B cell (primary cell): Measurements from ENCODE around the gene TMEM163. TPM values are rescaled to one million over a fixed set of nuclear protein-coding genes. Genes with fewer than 3 reads are reported as not detected.

Experiments used
- ATAC-seq: fragments of 200-7000 bp; cut with Tn5 transposase; one replicate; pipeline ENCODE4 v1.10.0; 2021; ENCODE audit warnings: low read depth, mild to moderate bottlenecking, moderate number of reproducible peaks, moderate library complexity
- CTCF ChIA-PET: fragments of 350-600 bp; sonication (Branson Sonifier 250); formaldehyde crosslinking; loops from one replicate; lab custom pipeline; 2021; ENCODE audit warnings: antibody characterized with exemption, inconsistent platforms; lab: Charles Lee
- POLR2A ChIA-PET: fragments of 350-600 bp; sonication (Branson Sonifier 250); formaldehyde crosslinking; loops from one replicate; lab custom pipeline; 2021; ENCODE audit warnings: antibody characterized with exemption; lab: Charles Lee
- DNase-seq: peaks from one replicate; pipeline ENCODE4 v3.0.0; 2013
- H2AFZ ChIP-seq: 2 replicates; pipeline ENCODE4 v1.6.1; 2012; ENCODE audit warnings: mild to moderate bottlenecking, low read depth, low read length; ENCODE audit not compliant: insufficient read depth, poor library complexity, severe bottlenecking
- H3K27ac ChIP-seq, 2 donors: 1 replicate in 1 of 2; 2 replicates in 1 of 2; pipeline ENCODE4 v1.5.1; 2012 to 2013; ENCODE audit warnings: low read length in 2 of 2, mild to moderate bottlenecking in 2 of 2, moderate library complexity in 1 of 2
- H3K27me3 ChIP-seq, 4 experiments: fragments of 200-600 bp in 1 of 4; sonication (generic) in 1 of 4; replicated peaks in 1 of 4; 1 replicate in 2 of 4; 2 replicates in 2 of 4; pipeline versions ENCODE4 v1.6.1 to v1.7.0; 2013 to 2016; ENCODE audit warnings: low read length in 3 of 4, mild to moderate bottlenecking in 2 of 4, mixed read lengths in 1 of 4, moderate library complexity in 1 of 4; ENCODE audit not compliant: insufficient read depth in 4 of 4, control insufficient read depth in 3 of 4; ENCODE audit errors: control extremely low read depth in 1 of 4
- H3K36me3 ChIP-seq, 2 experiments: replicated peaks in 1 of 2; 1 replicate in 1 of 2; 2 replicates in 1 of 2; pipeline versions ENCODE4 v1.6.1 to v1.7.1; 2013; ENCODE audit warnings: low read length in 1 of 2; ENCODE audit not compliant: insufficient read depth in 2 of 2, control insufficient read depth in 1 of 2; ENCODE audit errors: control extremely low read depth in 1 of 2, extremely low read depth in 1 of 2
- H3K4me1 ChIP-seq, 2 donors: fragments of 200-600 bp in 1 of 2; sonication (generic) in 1 of 2; 1 replicate in 1 of 2; 2 replicates in 1 of 2; pipeline versions ENCODE4 v1.5.1 to v1.6.1; 2013 to 2017; ENCODE audit warnings: low read length in 2 of 2; ENCODE audit not compliant: control insufficient read depth in 2 of 2, insufficient read depth in 2 of 2
- H3K4me2 ChIP-seq: replicated peaks from 2 replicates; pipeline ENCODE3; 2012; ENCODE audit warnings: mild to moderate bottlenecking, low read depth, low read length; ENCODE audit not compliant: poor library complexity, severe bottlenecking
- H3K4me3 ChIP-seq, 5 experiments: fragments of 200-600 bp in 1 of 5; sonication (generic) in 1 of 5; 1 replicate in 3 of 5; 2 replicates in 2 of 5; pipeline versions ENCODE4 v1.5.1 to v1.7.0; 2011 to 2016; ENCODE audit warnings: low read length in 4 of 5, mild to moderate bottlenecking in 4 of 5, low read depth in 2 of 5, control low read depth in 1 of 5, moderate library complexity in 1 of 5; ENCODE audit not compliant: insufficient read depth in 1 of 5; ENCODE audit errors: control extremely low read depth in 1 of 5, extremely low read depth in 1 of 5
- H3K79me2 ChIP-seq: fragments of 200-600 bp; sonication (generic); one replicate; pipeline ENCODE4 v1.6.0; 2016; ENCODE audit warnings: low read length; ENCODE audit not compliant: control insufficient read depth, insufficient read depth
- H3K9ac ChIP-seq: fragments of 200-600 bp; sonication (generic); 2 replicates; pipeline ENCODE4 v1.6.1; 2017; ENCODE audit warnings: mild to moderate bottlenecking, low read length, moderate library complexity
- H3K9me3 ChIP-seq, 3 donors: one replicate each; pipeline versions ENCODE4 v1.6.1 to v1.7.1; 2013; ENCODE audit warnings: low read length in 2 of 3; ENCODE audit not compliant: control insufficient read depth in 2 of 3, insufficient read depth in 1 of 3; ENCODE audit errors: control extremely low read depth in 1 of 3
- H4K20me1 ChIP-seq: 2 replicates; pipeline ENCODE4 v1.6.0; 2012; ENCODE audit warnings: mild to moderate bottlenecking, low read length; ENCODE audit not compliant: insufficient read depth, control insufficient read depth, poor library complexity, severe bottlenecking
- H3K27ac Mint-ChIP-seq: one replicate; pipeline ENCODE4 v1.8.0; 2021; ENCODE audit warnings: mixed read lengths
- H3K27me3 Mint-ChIP-seq: one replicate; pipeline ENCODE4 v1.8.0; 2021; ENCODE audit warnings: mixed read lengths
- H3K4me1 Mint-ChIP-seq: one replicate; pipeline ENCODE4 v1.8.0; 2021; ENCODE audit warnings: mixed read lengths
- H3K4me3 Mint-ChIP-seq: one replicate; pipeline ENCODE4 v1.8.0; 2021; ENCODE audit warnings: mixed read lengths
- H3K9me3 Mint-ChIP-seq: one replicate; pipeline ENCODE4 v1.8.0; 2022; ENCODE audit warnings: mixed read lengths; ENCODE audit not compliant: insufficient read depth
- EZH2 ChIP-seq: IDR thresholded peaks from 2 replicates; pipeline ENCODE4 v1.6.1; 2012; ENCODE audit warnings: borderline replicate concordance, low read depth, mild to moderate bottlenecking, moderate library complexity, low read length; ENCODE audit not compliant: insufficient read depth, poor library complexity, severe bottlenecking
- WGBS: methylation state at CpG from one replicate; pipeline ENCODE4 v1.1.5; 2013; ENCODE audit warnings: missing lambda C conversion rate; ENCODE audit not compliant: insufficient coverage; 5-methylcytosine and 5-hydroxymethylcytosine counted together
- intact Hi-C: fragments of 100-400 bp; cut with micrococcal nuclease; formaldehyde crosslinking; loops from one replicate; pipeline ENCODE4 v1.10.0; 2022
- polyA plus RNA-seq: library from polyadenylated mRNA; depleted of rRNA; stranded (reverse); fragments of >200 nt; gene quantifications from 2 replicates; pipeline ENCODE4 v1.2.3, GENCODE V29; 2012
- total RNA-seq, 2 donors: library from RNA; stranded (reverse); fragments of 120-200 nt in 1 of 2; gene quantifications; 1 replicate in 1 of 2; 2 replicates in 1 of 2; pipeline versions ENCODE4 v1.2.3 to v1.2.4, GENCODE V29; 2013 to 2022
- TF ChIP-seq, protein P1 (sequence below): fragments of 200-600 bp; IDR thresholded peaks from one replicate; pipeline ENCODE4 v1.8.0; 2022; ENCODE audit warnings: antibody characterized with exemption, mild to moderate bottlenecking

Gene TMEM163
- total and polyA plus RNA-seq, 2 donors (not counting 1 experiment from before 2014, with no cell fraction given), result 2.6 to 5.6 TPM

DNA sequence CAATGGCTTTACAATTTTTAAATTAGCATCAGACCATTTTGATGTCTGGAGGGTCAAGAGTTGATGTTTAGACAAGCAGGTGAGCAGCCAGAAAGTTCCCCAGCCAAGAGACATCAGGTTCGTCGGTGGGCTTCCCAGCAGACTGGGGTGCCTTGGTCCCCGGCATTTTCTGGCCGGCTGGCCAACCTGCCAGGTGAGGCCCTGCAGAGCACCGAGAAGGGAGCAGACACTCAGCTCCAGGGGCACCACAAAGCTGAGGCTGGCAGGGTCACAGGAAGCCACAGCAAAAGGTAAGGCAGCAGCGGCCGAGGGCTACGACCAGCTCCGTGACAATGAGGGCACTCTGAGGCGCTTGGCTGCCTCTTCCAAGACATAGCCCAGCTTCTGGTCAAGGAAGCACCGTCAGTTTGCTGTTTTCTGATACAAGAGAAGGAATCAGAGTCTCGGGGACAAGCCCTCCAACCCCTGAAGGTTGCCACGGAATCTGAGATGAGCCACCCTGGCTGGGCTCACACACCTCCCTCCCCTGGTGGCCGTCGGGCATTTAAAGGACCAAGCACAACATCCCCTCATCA, 235.9 kb downstream of the TMEM163 start:
- intact Hi-C loops, result no loop called here
- no peak for ATAC-seq
- ChIA-PET CTCF (no interaction called here), POLR2A (no interaction called here)
- H3K4me3 ChIP-seq, result no peak overlapping the region
- Mint-ChIP-seq H3K9me3 (no peaks in the 10 kb centered on the region), H3K27me3 (no peaks in the 10 kb centered on the region), H3K4me3 (no peak overlapping the region), H3K27ac (no peak overlapping the region), H3K4me1 (no peaks in the 10 kb centered on the region)
- H3K4me2 ChIP-seq, result no peak overlapping the region
- H3K27me3 ChIP-seq, result no peaks in the 10 kb centered on the region
- H3K9ac ChIP-seq, result no peak overlapping the region
- WGBS, result 93% methylated on average over 14 of the region's 15 CpGs
- TF ChIP-seq, protein P1, sequence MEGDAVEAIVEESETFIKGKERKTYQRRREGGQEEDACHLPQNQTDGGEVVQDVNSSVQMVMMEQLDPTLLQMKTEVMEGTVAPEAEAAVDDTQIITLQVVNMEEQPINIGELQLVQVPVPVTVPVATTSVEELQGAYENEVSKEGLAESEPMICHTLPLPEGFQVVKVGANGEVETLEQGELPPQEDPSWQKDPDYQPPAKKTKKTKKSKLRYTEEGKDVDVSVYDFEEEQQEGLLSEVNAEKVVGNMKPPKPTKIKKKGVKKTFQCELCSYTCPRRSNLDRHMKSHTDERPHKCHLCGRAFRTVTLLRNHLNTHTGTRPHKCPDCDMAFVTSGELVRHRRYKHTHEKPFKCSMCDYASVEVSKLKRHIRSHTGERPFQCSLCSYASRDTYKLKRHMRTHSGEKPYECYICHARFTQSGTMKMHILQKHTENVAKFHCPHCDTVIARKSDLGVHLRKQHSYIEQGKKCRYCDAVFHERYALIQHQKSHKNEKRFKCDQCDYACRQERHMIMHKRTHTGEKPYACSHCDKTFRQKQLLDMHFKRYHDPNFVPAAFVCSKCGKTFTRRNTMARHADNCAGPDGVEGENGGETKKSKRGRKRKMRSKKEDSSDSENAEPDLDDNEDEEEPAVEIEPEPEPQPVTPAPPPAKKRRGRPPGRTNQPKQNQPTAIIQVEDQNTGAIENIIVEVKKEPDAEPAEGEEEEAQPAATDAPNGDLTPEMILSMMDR, result no peak
- no peak for TF ChIP-seq EZH2
- H3K36me3 ChIP-seq, result no peaks in the 10 kb centered on the region
- H2AFZ ChIP-seq, result no peak overlapping the region
- peaks cover 0 to 4% (median 0%) of the 10 kb centered on the region in 3 donors for H3K9me3 ChIP-seq
- H4K20me1 ChIP-seq, result no peaks in the 10 kb centered on the region
- H3K27ac ChIP-seq, result no peak overlapping the region
- H3K4me1 ChIP-seq, result no peaks in the 10 kb centered on the region
- DNase-seq, result no peak
- H3K79me2 ChIP-seq, result no peaks in the 10 kb centered on the region

DNA sequence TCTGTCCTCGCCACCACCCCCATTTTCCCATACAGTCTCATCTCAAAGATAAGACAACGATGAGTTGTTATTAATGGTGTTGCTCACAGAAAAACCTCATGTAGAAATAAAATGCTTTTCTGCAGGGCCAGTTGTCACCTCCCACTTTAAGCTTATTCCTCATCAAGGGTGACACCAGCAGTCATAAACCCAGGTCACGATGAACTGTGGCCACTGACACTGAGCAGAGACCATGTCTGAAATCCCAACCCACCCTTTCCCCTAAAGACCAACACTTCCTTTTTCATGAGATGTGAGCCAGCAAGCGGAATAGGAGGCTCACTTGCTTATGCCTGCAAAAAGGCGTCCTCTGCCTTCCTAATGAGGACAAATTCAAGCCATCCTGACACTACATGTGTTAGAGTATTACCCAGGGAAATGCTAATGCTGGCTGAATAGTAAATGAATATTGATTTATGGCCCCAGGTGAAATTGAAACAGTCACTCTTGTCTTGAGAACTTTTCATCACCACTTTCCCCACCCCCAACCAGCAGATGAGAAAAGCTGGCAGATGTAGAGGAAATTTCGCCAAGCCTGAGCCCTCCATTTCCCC, 236.6 kb downstream of the TMEM163 start:
- ChIA-PET CTCF (no interaction called here), POLR2A (no interaction called here)
- peaks cover 0 to 4% (median 0%) of the 10 kb centered on the region in 3 donors for H3K9me3 ChIP-seq
- H3K4me2 ChIP-seq, result no peak overlapping the region
- no peaks in the 10 kb centered on the region for H3K36me3 ChIP-seq
- WGBS, result 95% methylated on average over 3 of the region's 6 CpGs
- no peak overlapping the region for H3K27ac ChIP-seq
- no peak overlapping the region for H3K4me3 ChIP-seq
- no peaks in the 10 kb centered on the region for H3K27me3 Mint-ChIP-seq
- H3K4me1 Mint-ChIP-seq, result no peaks in the 10 kb centered on the region
- H3K9ac ChIP-seq, result no peak overlapping the region
- H3K27me3 ChIP-seq, result no peaks in the 10 kb centered on the region
- intact Hi-C loops, result no loop called here
- H3K4me3 Mint-ChIP-seq, result no peak overlapping the region
- H3K79me2 ChIP-seq, result no peaks in the 10 kb centered on the region
- H2AFZ ChIP-seq, result no peak overlapping the region
- TF ChIP-seq, protein P1, result no peak
- TF ChIP-seq EZH2, result no peak
- H3K27ac Mint-ChIP-seq, result no peak overlapping the region
- DNase-seq, result no peak
- no peaks in the 10 kb centered on the region for H3K9me3 Mint-ChIP-seq
- H3K4me1 ChIP-seq, result no peaks in the 10 kb centered on the region
- no peak for ATAC-seq
- H4K20me1 ChIP-seq, result no peaks in the 10 kb centered on the region
